ENCODE measurements around the gene RAPGEF1.
"Not testable (repeated sequence)": the region's sequence is repeated elsewhere in the genome, so short reads cannot be mapped to it uniquely, and the experiment has no call there.

The RAPGEF1 gene

GRCh38 chr9:131663288-131663687, 76.6 kb downstream of the RAPGEF1 start:
- no peak overlapping the region for H3K27ac ChIP-seq (replicated peaks)
- H3K27me3 ChIP-seq (ENCODE audit: insufficient read depth, poor library complexity, severe bottlenecking) = no peaks in the 10 kb centered on the region
- TF ChIP-seq CTCF (IDR thresholded peaks at IDR 0.05; ENCODE audit: insufficient read depth, low read length) = no peak
- no peak for TF ChIP-seq GABPA (IDR thresholded peaks at IDR 0.05; ENCODE audit: low read depth)
- no peak for TF ChIP-seq REST (IDR thresholded peaks at IDR 0.05; ENCODE audit: insufficient replicate concordance, low read depth)
- DNase-seq (ENCODE audit: low read depth in 1 of 2, low spot score in 1 of 2) = no peak
- H3K4me3 ChIP-seq (replicated peaks; ENCODE audit: insufficient read depth, low read length) = no peak overlapping the region

GRCh38 chr9:131662289-131662621, 77.6 kb downstream of the RAPGEF1 start:
- not testable (repeated sequence) for H3K27me3 ChIP-seq (ENCODE audit: insufficient read depth, poor library complexity, severe bottlenecking); H3K27ac ChIP-seq (replicated peaks); H3K4me3 ChIP-seq (replicated peaks; ENCODE audit: insufficient read depth, low read length); DNase-seq (ENCODE audit: low read depth in 1 of 2, low spot score in 1 of 2)

GRCh38 chr9:131661568-131662288, 78.1 kb downstream of the RAPGEF1 start:
- no peak for TF ChIP-seq GABPA (IDR thresholded peaks at IDR 0.05; ENCODE audit: low read depth)
- no peak for TF ChIP-seq CTCF (IDR thresholded peaks at IDR 0.05; ENCODE audit: insufficient read depth, low read length)
- no peak for TF ChIP-seq POLR2AphosphoS5 (IDR thresholded peaks at IDR 0.05; ENCODE audit: low read depth)
- TF ChIP-seq REST (IDR thresholded peaks at IDR 0.05; ENCODE audit: insufficient replicate concordance, low read depth) = no peak
- no peak for TF ChIP-seq SPI1 (IDR thresholded peaks at IDR 0.05; ENCODE audit: borderline replicate concordance, low read depth)
- H3K27ac ChIP-seq (replicated peaks) = no peak overlapping the region
- no peak overlapping the region for H3K4me3 ChIP-seq (replicated peaks; ENCODE audit: insufficient read depth, low read length)
- DNase-seq (ENCODE audit: low read depth in 1 of 2, low spot score in 1 of 2) = no peak
- H3K27me3 ChIP-seq (ENCODE audit: insufficient read depth, poor library complexity, severe bottlenecking) = no peaks in the 10 kb centered on the region

GRCh38 chr9:131660466-131661405, 79.1 kb downstream of the RAPGEF1 start:
- TF ChIP-seq CTCF (IDR thresholded peaks at IDR 0.05; ENCODE audit: insufficient read depth, low read length) = no peak
- no peak for TF ChIP-seq POLR2AphosphoS5 (IDR thresholded peaks at IDR 0.05; ENCODE audit: low read depth)
- TF ChIP-seq GABPA (IDR thresholded peaks at IDR 0.05; ENCODE audit: low read depth) = no peak
- TF ChIP-seq SPI1 (IDR thresholded peaks at IDR 0.05; ENCODE audit: borderline replicate concordance, low read depth) = no peak
- no peak for TF ChIP-seq REST (IDR thresholded peaks at IDR 0.05; ENCODE audit: insufficient replicate concordance, low read depth)
- DNase-seq (ENCODE audit: low read depth in 1 of 2, low spot score in 1 of 2) = no peak
- no peak overlapping the region for H3K27ac ChIP-seq (replicated peaks)
- H3K4me3 ChIP-seq (replicated peaks; ENCODE audit: insufficient read depth, low read length) = no peak overlapping the region
- no peaks in the 10 kb centered on the region for H3K27me3 ChIP-seq (ENCODE audit: insufficient read depth, poor library complexity, severe bottlenecking)
